ENCODE data around the gene TRHDE.
"Not testable (repeated sequence)": the region's sequence is repeated elsewhere in the genome, so short reads cannot be mapped to it uniquely, and the experiment has no call there.

The TRHDE gene

GRCh38 chr12:72511498-72511897 lies 239.3 kb downstream of the TRHDE start:
- no peak for DNase-seq (ENCODE audit: low spot score)

DNA sequence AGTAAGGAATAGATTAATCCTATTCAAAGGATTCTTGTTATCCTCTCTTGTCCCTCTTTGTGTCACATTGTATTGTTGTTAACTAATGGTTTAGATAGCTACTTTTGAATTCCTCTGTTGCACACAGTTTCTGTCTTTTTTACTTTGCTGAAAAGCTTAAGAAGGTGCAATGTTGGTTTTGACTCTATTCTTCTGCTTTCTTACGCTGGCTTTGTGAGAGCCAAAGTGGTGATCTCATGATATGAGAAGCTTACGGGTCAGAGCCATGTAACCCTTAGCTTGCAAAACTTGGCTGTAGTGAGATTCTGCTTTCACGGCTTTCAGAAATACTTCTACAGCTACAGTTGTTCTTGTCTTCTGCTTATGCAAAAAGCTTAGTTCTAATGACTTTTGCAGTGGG lies 239.7 kb downstream of the TRHDE start:
- DNase-seq (ENCODE audit: low spot score) = no peak

DNA sequence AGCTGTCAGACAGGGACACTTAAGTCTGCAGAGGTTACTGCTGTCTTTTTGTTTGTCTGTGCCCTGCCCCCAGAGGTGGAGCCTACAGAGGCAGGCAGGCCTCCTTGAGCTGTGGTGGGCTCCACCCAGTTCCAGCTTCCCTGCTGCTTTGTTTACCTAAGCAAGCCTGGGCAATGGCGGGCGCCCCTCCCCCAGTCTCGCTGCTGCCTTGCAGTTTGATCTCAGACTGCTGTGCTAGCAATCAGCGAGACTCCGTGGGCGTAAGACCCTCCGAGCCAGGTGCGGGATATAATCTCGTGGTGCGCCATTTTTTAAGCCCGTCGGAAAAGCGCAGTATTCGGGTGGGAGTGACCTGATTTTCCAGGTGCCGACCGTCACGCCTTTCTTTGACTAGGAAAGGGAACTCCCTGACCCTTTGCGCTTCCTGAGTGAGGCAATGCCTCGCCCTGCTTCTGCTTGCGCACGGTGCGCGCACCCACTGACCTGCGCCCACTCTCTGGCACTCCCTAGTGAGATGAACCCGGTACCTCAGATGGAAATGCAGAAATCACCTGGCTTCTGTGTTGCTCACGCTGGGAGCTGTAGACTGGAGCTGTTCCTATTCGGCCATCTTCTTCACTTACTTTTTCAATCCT lies 248.0 kb downstream of the TRHDE start:
- not testable (repeated sequence) for DNase-seq (ENCODE audit: low spot score)

- DNase-seq (ENCODE audit: low spot score) = no peak
These were observed 249.2 kb downstream of the TRHDE start for GRCh38 chr12:72521326-72521725.

DNA sequence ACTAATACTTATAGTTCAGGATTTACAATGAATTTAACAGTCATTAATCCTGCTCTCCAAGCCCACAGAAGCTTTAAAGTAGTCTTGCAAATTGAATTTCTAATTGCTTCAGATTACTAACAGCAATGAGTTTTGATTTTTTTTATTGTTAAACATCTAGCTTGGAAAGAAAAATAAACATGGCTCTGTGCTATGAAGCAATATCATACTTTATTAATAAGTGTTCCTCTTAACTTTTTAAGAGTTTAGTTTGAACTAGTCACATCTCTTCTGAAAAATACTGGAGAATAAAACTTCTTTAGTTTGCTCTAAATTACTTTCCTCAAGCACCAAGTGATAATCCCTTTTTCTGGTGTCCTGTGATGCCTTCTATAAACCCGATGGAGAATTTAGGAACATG lies 250.2 kb downstream of the TRHDE start:
- DNase-seq (ENCODE audit: low spot score) = no peak

- DNase-seq (ENCODE audit: low spot score) = peak; percentile 92
These were observed 251.6 kb downstream of the TRHDE start for GRCh38 chr12:72523754-72524153.

DNA sequence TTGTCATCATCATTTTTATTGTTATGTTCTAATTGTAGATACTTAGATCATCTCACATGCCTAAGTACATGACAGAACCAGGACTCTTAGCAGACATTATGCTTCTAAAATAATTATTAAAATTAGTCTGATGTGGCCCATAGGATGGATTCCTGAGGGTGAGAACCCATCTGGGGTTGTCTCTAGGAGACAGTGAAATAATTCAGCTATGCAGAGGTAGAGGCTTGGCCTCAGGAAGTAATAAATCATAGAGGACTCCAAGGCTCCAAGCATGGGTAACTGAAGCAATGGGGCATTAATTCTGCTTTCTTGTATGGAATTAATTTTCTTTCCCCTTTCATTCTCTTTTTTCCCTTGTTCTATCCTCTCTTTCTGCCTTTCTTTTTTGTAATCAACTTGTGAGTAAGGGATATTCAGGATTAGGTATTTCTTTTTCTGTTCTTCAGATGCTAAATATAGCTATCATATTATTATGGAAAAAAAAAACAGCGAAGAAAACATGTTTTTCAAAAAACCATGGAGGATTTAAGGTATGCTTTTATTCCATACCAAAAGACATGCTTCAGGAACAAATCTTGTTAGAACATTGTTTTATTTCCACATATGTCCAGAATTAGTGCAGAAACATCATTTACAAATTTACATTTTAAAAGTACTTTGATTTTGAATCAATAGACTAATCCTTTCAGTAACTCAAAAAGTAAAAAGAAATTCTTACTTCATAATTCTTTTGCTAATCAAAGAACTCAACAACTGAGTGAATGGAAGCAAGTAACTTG lies 263.2 kb downstream of the TRHDE start:
- DNase-seq (ENCODE audit: low spot score) = no peak

DNA sequence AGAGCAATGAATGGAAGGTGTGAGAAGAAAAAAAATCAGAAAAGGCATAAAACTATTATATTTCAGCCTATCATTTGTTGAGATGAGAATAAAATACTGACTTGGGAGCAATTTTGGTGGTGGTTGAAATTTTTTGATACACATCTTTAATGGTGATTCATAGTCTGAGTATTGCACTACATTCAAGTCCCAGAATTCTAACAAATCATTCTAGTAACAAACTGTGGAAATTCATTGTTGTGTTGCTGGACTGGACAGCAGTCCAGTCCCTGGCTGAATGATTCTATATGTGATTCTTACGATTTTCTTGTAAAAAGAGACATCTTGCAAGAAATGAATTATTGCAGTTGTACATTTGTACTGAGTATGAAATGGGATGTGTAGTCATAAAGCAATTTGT lies 268.6 kb downstream of the TRHDE start:
- no peak for DNase-seq (ENCODE audit: low spot score)

- DNase-seq (ENCODE audit: low spot score) = peak; percentile 61
These were observed 271.8 kb downstream of the TRHDE start for GRCh38 chr12:72543777-72544467.

GRCh38 chr12:72546106-72546505 lies 273.9 kb downstream of the TRHDE start:
- no peak for DNase-seq (ENCODE audit: low spot score)

- peak; percentile 85 for DNase-seq (ENCODE audit: low spot score)
These were observed 275.4 kb downstream of the TRHDE start for GRCh38 chr12:72547573-72547972.

DNA sequence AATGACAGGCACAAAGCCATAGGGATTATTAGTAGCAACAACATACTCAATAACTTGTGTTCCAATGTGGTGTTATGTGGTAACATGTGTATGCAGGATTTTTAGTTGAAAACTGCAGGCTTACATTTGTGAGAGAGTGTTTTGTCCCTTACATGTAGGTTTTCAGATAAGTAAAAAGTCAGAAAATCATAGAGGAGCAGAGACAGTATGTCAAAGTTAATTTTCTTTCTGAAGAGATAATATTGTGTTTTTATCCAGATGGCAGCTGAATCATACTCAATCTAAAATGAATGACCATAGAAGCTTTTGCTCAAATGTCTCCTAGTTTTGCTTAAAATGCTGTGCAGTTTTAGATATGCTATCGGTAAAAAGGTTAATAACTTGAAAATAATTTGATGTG lies 277.0 kb downstream of the TRHDE start:
- no peak for DNase-seq (ENCODE audit: low spot score)

GRCh38 chr12:72560003-72560769 lies 288.0 kb downstream of the TRHDE start:
- no peak for DNase-seq (ENCODE audit: low spot score)

DNA sequence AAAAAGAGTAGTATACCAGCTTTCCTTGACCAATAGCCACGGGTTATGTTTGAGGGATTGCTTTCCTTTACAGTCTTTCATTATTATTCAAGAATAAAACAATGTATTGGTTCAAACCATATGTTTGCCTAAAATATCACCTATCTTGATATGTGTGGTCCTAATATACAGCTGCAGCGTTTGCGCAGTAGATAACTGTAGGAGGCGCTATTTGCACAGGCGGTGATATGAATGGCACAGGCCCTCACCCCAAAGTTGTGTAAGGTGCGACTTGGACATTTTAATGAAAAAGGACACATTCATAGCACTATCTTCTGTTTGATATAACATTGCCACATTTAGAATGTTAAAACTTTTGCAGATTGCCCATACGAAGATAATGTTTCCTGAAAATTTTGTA lies 298.4 kb downstream of the TRHDE start:
- DNase-seq (ENCODE audit: low spot score) = no peak

DNA sequence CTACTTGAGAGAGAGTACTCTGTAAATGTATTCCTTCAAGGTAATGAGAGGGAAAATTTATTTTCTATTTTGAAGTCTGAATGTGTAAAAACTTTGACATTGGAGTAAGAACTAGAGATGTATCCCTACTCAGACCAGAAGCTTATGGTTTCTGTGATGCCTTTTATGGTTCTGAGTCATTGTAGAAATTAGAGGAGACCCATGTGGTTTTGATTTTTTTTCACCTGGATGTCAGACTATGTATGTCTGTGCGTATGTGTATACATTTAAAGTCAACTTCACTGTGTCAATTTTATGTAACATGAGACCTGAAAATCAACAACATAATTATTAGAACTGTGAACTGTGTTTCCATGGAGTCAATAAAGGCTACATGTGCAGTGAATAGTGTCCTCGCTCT lies 302.0 kb downstream of the TRHDE start:
- no peak for DNase-seq (ENCODE audit: low spot score)

GRCh38 chr12:72578327-72578726 lies 306.2 kb downstream of the TRHDE start:
- no peak for DNase-seq (ENCODE audit: low spot score)

- peak; percentile 55 for DNase-seq (ENCODE audit: low spot score)
These were observed 314.3 kb downstream of the TRHDE start for GRCh38 chr12:72586456-72586855.

DNA sequence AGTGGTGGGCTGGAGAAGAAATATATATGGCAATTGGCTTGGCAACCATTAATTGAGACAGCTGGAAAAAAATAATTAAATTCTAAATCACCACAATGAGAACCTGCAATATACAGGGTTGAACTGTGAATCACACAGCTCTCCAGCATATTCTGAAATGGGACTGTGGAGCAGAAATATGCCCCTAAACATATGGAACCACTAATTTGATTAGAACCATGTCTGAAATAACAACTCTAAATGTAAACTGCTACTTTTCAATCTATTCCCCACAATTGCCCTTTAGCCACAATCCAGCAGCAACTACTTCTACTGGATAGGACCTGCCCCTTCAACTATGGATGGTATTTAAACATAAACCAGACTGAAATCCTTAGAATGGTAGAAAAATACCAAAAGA lies 330.4 kb downstream of the TRHDE start:
- no peak for DNase-seq (ENCODE audit: low spot score)

GRCh38 chr12:72605975-72606374 lies 333.8 kb downstream of the TRHDE start:
- no peak for DNase-seq (ENCODE audit: low spot score)

DNA sequence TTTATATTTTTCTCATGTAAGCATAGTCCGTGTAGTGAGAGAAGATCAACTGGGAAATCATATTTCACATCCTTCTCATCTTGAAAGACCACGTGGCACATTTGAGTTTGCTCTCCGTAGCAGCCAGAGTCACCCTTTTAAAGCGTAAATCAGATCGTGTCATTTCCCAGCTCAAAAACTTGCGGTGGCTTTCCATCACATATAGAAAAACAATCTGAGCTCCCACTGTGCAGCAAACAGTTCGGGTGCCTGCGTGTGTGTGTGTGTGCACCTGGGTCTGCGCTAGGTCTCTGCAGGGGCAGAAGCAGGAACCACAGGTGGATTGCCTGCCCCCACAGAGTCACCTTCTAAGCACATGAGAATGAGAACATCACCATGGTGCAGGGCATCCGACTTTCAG lies 338.2 kb downstream of the TRHDE start:
- no peak for DNase-seq (ENCODE audit: low spot score)

DNA sequence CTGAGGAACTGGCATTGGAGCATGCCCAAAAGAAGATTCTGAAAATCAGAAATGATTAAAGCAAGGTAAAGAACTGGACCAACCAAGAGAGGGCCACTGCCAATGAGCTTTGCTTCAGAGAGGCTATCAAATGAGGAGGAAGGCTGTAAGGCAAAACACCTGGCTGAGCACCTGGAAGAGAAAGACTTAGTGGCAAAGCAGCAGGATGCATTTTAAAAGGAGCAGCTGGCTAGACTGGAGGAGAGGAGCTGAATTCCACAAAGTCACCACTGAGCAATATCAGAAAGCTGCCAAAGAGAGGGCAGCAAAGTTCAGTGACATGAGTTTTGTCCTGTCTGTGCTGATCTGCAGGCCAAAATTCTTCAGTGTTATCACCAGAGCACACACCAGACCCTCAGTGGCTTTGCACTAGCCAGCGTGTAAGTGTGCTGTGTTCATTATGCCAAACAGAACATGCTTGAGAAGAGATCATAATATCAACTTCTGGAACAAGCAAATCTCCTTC lies 338.7 kb downstream of the TRHDE start:
- DNase-seq (ENCODE audit: low spot score) = no peak

DNA sequence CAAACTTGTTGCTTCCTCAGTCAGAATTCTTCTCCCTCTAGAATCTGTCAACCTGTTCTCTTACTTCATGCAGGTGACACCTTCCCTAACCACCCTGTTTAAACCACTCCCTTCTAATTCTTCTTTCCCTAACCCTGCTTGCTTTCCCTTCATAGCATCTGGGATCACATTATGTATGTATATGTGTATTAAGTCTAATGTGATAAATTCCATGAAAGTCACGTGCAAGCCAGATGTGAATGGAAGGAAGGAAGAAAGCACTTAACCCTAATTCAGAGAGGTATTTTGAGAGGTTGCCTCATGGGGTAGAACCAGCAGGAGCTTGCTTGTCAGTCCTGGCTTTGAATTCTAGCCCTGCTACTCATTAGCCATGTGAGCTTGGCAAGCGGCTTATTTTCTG lies 340.0 kb downstream of the TRHDE start:
- no peak for DNase-seq (ENCODE audit: low spot score)

Data from SK-N-DZ (cell line).